Measurements from ENCODE around the gene GABPB1. TPM values are rescaled to one million over a fixed set of nuclear protein-coding genes. Genes with fewer than 3 reads are reported as not detected.

Gene GABPB1
- total RNA-seq, 1 experiment from 2014 or later: 45.0 TPM

DNA sequence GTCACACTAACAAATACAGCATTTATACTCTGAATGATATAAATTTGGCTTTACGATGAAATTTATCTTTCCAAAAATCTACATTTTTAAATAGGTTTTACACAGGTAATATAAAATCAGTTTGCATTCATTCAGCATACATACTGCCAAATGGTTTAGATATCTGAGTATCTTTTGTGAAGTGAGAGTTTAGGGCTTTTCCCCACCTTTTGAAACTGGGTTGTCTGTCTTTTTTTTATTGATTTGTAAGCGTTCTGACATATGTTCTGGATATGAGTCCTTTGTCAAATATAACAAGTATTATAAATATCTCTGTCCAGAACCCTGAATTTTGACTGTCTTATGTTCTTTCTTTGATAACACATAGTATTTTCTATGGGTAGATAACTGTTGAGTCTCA lies 42.4 kb downstream of the GABPB1 start:
- H4K5ac ChIP-seq (ENCODE audit: insufficient read length, low read depth, low read length): no peak overlapping the region
- no peak overlapping the region for H2BK15ac ChIP-seq (ENCODE audit: low read depth, low read length)
- no peak overlapping the region for H2AK5ac ChIP-seq (ENCODE audit: insufficient read length, low read length)
- no CpG with 5 or more reads among the region's 2 CpGs for WGBS (ENCODE audit: extremely low coverage, insufficient read length, low lambda C conversion rate)
- peaks cover 3% of the 10 kb centered on the region for H3K79me1 ChIP-seq (ENCODE audit: insufficient read depth, low read depth, low read length, poor library complexity, severe bottlenecking)
- no peak for DNase-seq
- H3K14ac ChIP-seq (ENCODE audit: insufficient read depth, low read length): no peak overlapping the region
- H3K4me1 Mint-ChIP-seq: no peaks in the 10 kb centered on the region
- no peaks in the 10 kb centered on the region for H3K27me3 Mint-ChIP-seq (ENCODE audit: low read depth)
- no peak overlapping the region for H3K27ac Mint-ChIP-seq
- no peaks in the 10 kb centered on the region for H3K27me3 ChIP-seq (ENCODE audit: insufficient read depth, low read length)
- peaks cover 16 to 17% of the 10 kb centered on the region in 2 experiments for H3K9me3 Mint-ChIP-seq
- no peaks in the 10 kb centered on the region for H4K20me1 ChIP-seq (ENCODE audit: control insufficient read depth, insufficient read depth, insufficient read length)
- no peak overlapping the region for H3K56ac ChIP-seq (ENCODE audit: insufficient read length, low read depth, low read length)
- no peaks in the 10 kb centered on the region for H3K79me2 ChIP-seq (ENCODE audit: insufficient read depth, low read length)
- H3K18ac ChIP-seq (ENCODE audit: insufficient read length, low read depth, low read length): no peak overlapping the region
- no peak overlapping the region for H3T11ph ChIP-seq (ENCODE audit: low read length)
- peaks cover 7% of the 10 kb centered on the region for H3K9me3 ChIP-seq (ENCODE audit: control insufficient read depth, low read depth, low read length)
- H2BK12ac ChIP-seq (ENCODE audit: insufficient read length, low read depth, low read length): no peak overlapping the region
- H4K91ac ChIP-seq (ENCODE audit: insufficient read length, low read depth, low read length): no peak overlapping the region
- H3K4me3 Mint-ChIP-seq: no peak overlapping the region
- H3K23me2 ChIP-seq (ENCODE audit: insufficient read length, low read depth, low read length, poor library complexity, severe bottlenecking): no peaks in the 10 kb centered on the region
- no peak overlapping the region for H4K8ac ChIP-seq (replicated peaks; ENCODE audit: insufficient read length, low read depth, low read length)
- peaks cover 16 to 22% (median 22%) of the 10 kb centered on the region in 3 experiments for H3K36me3 Mint-ChIP-seq (ENCODE audit: insufficient read depth in 1 of 3, low read depth in 3 of 3)
- no peak overlapping the region for H2AFZ ChIP-seq (ENCODE audit: low read length)
- H3K27ac ChIP-seq (ENCODE audit: insufficient read length, low read depth, low read length): no peak overlapping the region
- H3K23ac ChIP-seq (ENCODE audit: insufficient read length, low read depth, low read length): no peak overlapping the region
- no peak overlapping the region for H3K9ac ChIP-seq (ENCODE audit: extremely low read depth, insufficient read length, low read length)
- no peak overlapping the region for H3K4me2 ChIP-seq (ENCODE audit: insufficient read depth, insufficient read length, low read length)
- no peak overlapping the region for H2BK20ac ChIP-seq (ENCODE audit: low read depth, low read length, poor library complexity, severe bottlenecking)
- H2BK5ac ChIP-seq (ENCODE audit: insufficient read length, low read length): no peak overlapping the region
- H3K4ac ChIP-seq (ENCODE audit: low read depth, low read length): no peak overlapping the region
- H2BK120ac ChIP-seq (ENCODE audit: low read depth, low read length, poor library complexity, severe bottlenecking): no peak overlapping the region
- TF ChIP-seq, protein P1, sequence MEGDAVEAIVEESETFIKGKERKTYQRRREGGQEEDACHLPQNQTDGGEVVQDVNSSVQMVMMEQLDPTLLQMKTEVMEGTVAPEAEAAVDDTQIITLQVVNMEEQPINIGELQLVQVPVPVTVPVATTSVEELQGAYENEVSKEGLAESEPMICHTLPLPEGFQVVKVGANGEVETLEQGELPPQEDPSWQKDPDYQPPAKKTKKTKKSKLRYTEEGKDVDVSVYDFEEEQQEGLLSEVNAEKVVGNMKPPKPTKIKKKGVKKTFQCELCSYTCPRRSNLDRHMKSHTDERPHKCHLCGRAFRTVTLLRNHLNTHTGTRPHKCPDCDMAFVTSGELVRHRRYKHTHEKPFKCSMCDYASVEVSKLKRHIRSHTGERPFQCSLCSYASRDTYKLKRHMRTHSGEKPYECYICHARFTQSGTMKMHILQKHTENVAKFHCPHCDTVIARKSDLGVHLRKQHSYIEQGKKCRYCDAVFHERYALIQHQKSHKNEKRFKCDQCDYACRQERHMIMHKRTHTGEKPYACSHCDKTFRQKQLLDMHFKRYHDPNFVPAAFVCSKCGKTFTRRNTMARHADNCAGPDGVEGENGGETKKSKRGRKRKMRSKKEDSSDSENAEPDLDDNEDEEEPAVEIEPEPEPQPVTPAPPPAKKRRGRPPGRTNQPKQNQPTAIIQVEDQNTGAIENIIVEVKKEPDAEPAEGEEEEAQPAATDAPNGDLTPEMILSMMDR (conservative IDR thresholded peaks at IDR 0.05): no peak
- no peaks in the 10 kb centered on the region for H3K4me1 ChIP-seq (ENCODE audit: insufficient read depth, low read length)
